Activated CD4-positive, alpha-beta memory T cell treated with anti-CD3 and anti-CD28 coated beads for 36 hours (primary cell): ENCODE results near the gene IFT80. TPM values are rescaled to one million over a fixed set of nuclear protein-coding genes. Genes with fewer than 3 reads are reported as not detected.
A peak's percentile ranks its signal among the peaks of the same experiment; 100 is the strongest.

Source experiments
- CTCF ChIA-PET: fragments of 350-600 bp; sonication (Branson Sonifier 250); formaldehyde crosslinking; loops from one replicate; lab custom pipeline; 2021; ENCODE audit warnings: antibody characterized with exemption, inconsistent platforms; lab: Charles Lee
- POLR2A ChIA-PET: fragments of 350-600 bp; sonication (Branson Sonifier 250); formaldehyde crosslinking; loops from one replicate; lab custom pipeline; 2021; ENCODE audit warnings: antibody characterized with exemption; lab: Charles Lee
- DNase-seq: peaks from one replicate; pipeline ENCODE4 v3.0.0-alpha.2; 2020
- H3K27ac Mint-ChIP-seq: one replicate; pipeline ENCODE4 v1.8.0; 2021; ENCODE audit warnings: mixed read lengths
- H3K27me3 Mint-ChIP-seq: one replicate; pipeline ENCODE4 v1.8.0; 2021; ENCODE audit warnings: mixed read lengths
- H3K36me3 Mint-ChIP-seq: one replicate; pipeline ENCODE4 v1.8.0; 2021; ENCODE audit warnings: mixed read lengths
- H3K4me1 Mint-ChIP-seq: one replicate; pipeline ENCODE4 v1.8.0; 2021; ENCODE audit warnings: low read depth, mixed read lengths
- H3K4me3 Mint-ChIP-seq: one replicate; pipeline ENCODE4 v1.8.0; 2021; ENCODE audit warnings: mild to moderate bottlenecking, mixed read lengths
- H3K9me3 Mint-ChIP-seq: one replicate; pipeline ENCODE4 v1.8.0; 2021; ENCODE audit warnings: mixed read lengths
- intact Hi-C: fragments of 100-400 bp; cut with micrococcal nuclease; formaldehyde crosslinking; loops from one replicate; pipeline ENCODE4 v1.15.1; 2023
- total RNA-seq, 2 experiments: library from RNA; stranded (reverse); gene quantifications; one replicate each; pipeline ENCODE4 v1.2.3, GENCODE V29; 2021

Gene IFT80
- total RNA-seq, 2 experiments from 2014 or later: 13.4 to 13.9 TPM

DNA sequence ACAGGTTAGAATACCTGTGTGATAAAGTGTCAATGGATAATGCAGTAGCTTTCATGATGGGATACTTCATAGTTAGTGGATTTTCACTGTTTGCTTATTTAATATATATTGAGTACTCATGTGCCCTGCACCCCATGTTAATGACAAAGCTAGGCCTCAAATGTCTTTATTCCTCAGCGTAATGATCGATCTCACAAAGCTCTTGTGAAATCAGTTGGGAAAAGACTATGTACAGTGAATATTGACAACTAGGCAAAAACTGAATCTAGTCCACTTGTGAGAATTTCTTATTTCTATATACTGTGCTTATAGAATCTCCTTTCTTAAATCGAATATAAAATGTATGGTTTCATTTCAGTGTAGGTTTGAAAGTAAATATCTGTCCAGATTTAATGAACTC is 18.3 kb upstream of the IFT80 start:
- CTCF ChIA-PET: no interaction called here
- no peak for DNase-seq
- no peak overlapping the region for H3K4me3 Mint-ChIP-seq
- no peak overlapping the region for H3K27ac Mint-ChIP-seq
- H3K4me1 Mint-ChIP-seq: peaks cover 10% of the 10 kb centered on the region
- intact Hi-C loops: no loop called here
- POLR2A ChIA-PET: no interaction called here
- H3K36me3 Mint-ChIP-seq: peaks cover 59% of the 10 kb centered on the region
- no peaks in the 10 kb centered on the region for H3K9me3 Mint-ChIP-seq
- no peaks in the 10 kb centered on the region for H3K27me3 Mint-ChIP-seq

GRCh38 chr3:160413613-160414248 is 14.7 kb upstream of the IFT80 start:
- peak; percentile 71 for DNase-seq
- intact Hi-C loops: loop anchor here (1.0 kb wide), 3 partner anchors 14 to 381 kb away; partner anchors contain the start of genes IFT80 and SMC4
- POLR2A ChIA-PET: interaction anchor here (1.2 kb wide), 1 partner anchor 22 kb away, joined by 3 read pairs; no protein-coding TSS in a partner anchor
- Mint-ChIP-seq H3K27ac (peak overlapping the region; percentile 33), H3K27me3 (no peaks in the 10 kb centered on the region), H3K36me3 (peaks cover 48% of the 10 kb centered on the region), H3K4me1 (peaks cover 16% of the 10 kb centered on the region), H3K9me3 (no peaks in the 10 kb centered on the region), H3K4me3 (no peak overlapping the region)
- CTCF ChIA-PET: interaction anchor here (0.6 to 3.9 kb wide), 24 partner anchors 8 to 529 kb away, joined by 3 to 30 read pairs (median 5); partner anchors contain the start of genes IFT80, IL12A, SMC4 and TRIM59

GRCh38 chr3:160412477-160412876 is 13.5 kb upstream of the IFT80 start:
- no peak for DNase-seq
- no peaks in the 10 kb centered on the region for H3K27me3 Mint-ChIP-seq
- peaks cover 14% of the 10 kb centered on the region for H3K4me1 Mint-ChIP-seq
- H3K9me3 Mint-ChIP-seq: no peaks in the 10 kb centered on the region
- POLR2A ChIA-PET: interaction anchor here (1.0 to 1.8 kb wide), 4 partner anchors 13 to 42 kb away, joined by 3 to 7 read pairs (median 4); partner anchors contain the start of genes SMC4 and TRIM59
- H3K27ac Mint-ChIP-seq: no peak overlapping the region
- CTCF ChIA-PET: interaction anchor here (1.1 to 3.9 kb wide), 12 partner anchors 9 to 528 kb away, joined by 3 to 30 read pairs (median 6); partner anchors contain the start of gene SMC4
- peaks cover 49% of the 10 kb centered on the region for H3K36me3 Mint-ChIP-seq
- intact Hi-C loops: no loop called here
- no peak overlapping the region for H3K4me3 Mint-ChIP-seq

DNA sequence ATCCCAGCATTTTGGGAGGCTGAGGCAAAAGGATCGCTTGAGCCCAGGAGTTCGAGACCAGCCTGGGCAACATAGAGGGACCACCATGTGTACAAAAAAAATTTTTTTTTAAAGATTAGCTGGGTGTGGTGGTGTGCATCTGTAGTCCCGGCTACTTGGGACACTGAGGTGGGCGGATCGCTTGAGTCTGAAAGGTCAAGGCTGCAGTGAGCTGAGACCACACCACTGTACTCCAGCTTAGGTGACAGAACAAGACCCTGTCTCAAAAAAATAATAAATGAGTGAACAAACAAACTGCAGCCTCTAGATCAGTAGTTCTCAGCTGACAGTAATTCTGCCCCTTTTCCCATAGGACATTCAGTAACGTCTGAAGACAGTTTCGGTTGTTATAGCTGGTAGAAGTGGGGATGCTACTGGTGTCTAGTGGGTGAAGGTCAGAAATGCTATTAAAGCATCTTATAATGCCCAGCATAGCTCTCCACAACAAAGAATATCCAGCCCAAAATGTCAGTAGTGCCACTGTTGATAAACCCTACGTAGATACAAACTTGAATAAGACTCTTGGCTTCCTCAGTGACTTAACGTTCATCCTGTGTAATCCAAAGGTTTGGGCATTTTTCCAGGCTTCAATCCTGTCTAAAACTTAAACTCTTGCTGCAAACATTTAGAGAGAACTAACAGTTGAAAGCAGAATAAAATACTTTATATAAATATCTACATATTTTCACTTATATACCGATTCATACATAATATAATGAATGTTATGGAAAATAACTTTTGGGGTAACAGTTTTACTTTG is 11.0 kb upstream of the IFT80 start:
- Mint-ChIP-seq H3K27me3 (no peaks in the 10 kb centered on the region), H3K27ac (no peak overlapping the region), H3K4me1 (peaks cover 8% of the 10 kb centered on the region), H3K9me3 (no peaks in the 10 kb centered on the region), H3K4me3 (no peak overlapping the region), H3K36me3 (peaks cover 40% of the 10 kb centered on the region)
- ChIA-PET CTCF (no interaction called here), POLR2A (interaction anchor here (0.9 to 1.7 kb wide), 3 partner anchors 9 to 40 kb away, joined by 3 to 6 read pairs (median 3); partner anchors contain the start of genes SMC4 and TRIM59)
- intact Hi-C loops: no loop called here
- no peak for DNase-seq

DNA sequence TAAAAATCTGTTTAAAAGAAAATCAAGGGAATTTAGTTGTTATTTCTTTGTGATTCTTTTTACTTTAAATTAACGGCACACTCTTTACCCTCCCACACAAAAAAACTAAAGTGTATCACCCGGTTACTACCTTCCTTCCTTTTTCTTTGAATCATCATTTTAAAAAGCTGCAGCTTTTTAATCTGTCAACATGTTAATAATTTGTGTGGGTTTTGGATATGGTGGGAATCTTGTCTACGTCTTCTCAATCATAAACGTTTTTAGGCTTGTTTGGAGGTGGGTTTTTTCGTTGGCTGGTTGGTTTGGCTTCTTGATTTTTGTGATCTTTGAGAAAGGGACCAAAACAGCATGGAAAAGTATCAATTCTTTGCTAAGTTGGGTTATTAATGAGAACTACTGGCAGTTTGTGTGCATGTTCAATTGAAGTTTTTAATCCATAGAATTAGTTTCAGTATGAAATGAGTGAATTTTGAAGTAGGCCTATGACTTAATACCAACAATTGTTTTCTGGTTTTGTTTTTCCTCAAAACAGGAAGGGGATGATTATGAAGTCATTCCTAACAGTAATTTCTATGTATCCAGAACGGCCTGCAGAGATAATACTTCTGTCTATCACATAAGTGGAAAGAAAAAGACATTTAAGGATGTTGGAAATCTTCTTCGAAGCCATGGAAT is 4.9 kb upstream of the IFT80 start:
- ChIA-PET CTCF (interaction anchor here (1.1 to 1.8 kb wide), 3 partner anchors 9 to 372 kb away, joined by 3 to 10 read pairs (median 3); no protein-coding TSS in a partner anchor), POLR2A (interaction anchor here (2.6 kb wide), 1 partner anchor 45 kb away, joined by 15 read pairs; the partner anchor contains the start of gene TRIM59)
- Mint-ChIP-seq H3K4me1 (peaks cover 28% of the 10 kb centered on the region), H3K27ac (peak overlapping the region; percentile 69), H3K9me3 (no peaks in the 10 kb centered on the region), H3K27me3 (peaks cover 4% of the 10 kb centered on the region), H3K4me3 (peak overlapping the region; percentile 66), H3K36me3 (peaks cover 67% of the 10 kb centered on the region)
- no peak for DNase-seq
- intact Hi-C loops: loop anchor here (5.0 kb wide), 1 partner anchor 417 kb away; the partner anchor contains the start of gene IL12A

- peaks cover 32% of the 10 kb centered on the region for H3K4me1 Mint-ChIP-seq
- peak overlapping the region; percentile 98 for H3K4me3 Mint-ChIP-seq
- ChIA-PET POLR2A (interaction anchor here (2.6 kb wide), 1 partner anchor 46 kb away, joined by 15 read pairs; the partner anchor contains the start of gene TRIM59), CTCF (interaction anchor here (0.8 to 1.8 kb wide), 5 partner anchors 10 to 371 kb away, joined by 3 to 10 read pairs (median 3); partner anchors contain the start of gene TRIM59)
- intact Hi-C loops: loop anchor here (5.0 kb wide), 1 partner anchor 416 kb away; the partner anchor contains the start of gene IL12A
- peak overlapping the region; percentile 21 for H3K27ac Mint-ChIP-seq
- peaks cover 4% of the 10 kb centered on the region for H3K27me3 Mint-ChIP-seq
- no peaks in the 10 kb centered on the region for H3K9me3 Mint-ChIP-seq
- peaks cover 62% of the 10 kb centered on the region for H3K36me3 Mint-ChIP-seq
- DNase-seq: no peak
Observed at GRCh38 chr3:160403028-160403545, 4.1 kb upstream of the IFT80 start.

DNA sequence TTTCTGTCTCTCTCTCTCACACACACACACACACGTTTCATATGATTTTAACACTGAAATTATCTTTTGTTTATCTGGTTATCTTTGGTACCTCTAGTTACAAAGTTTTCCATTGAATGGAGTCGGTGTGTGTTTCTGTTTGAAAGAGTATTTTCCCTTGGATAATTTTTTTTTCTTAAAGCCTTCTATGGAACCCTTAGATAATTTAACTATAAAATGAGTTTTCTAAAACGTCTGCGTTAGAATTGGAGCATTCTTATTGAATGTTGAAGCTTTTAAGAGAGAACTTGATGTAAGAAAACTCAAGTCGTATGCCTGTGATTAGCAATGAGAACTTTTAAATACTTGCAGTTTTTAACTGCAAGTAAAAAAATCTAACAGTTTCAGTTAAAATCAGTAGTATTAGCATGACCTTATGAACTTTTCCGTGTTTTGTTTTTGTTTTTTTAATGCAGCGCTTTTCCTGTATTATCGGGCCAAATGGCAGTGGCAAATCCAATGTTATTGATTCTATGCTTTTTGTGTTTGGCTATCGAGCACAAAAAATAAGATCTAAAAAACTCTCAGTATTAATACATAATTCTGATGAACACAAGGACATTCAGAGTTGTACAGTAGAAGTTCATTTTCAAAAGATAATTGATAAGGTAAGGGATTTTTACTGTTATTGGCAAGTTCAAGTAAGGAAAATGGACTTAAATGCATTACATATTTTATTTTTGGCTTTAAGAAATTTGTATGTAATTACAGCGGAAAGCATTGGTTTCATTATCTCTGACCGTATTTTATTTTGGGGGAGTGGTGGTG is 3.4 kb upstream of the IFT80 start:
- no peak for DNase-seq
- H3K36me3 Mint-ChIP-seq: peaks cover 58% of the 10 kb centered on the region
- ChIA-PET CTCF (interaction anchor here (0.8 to 1.8 kb wide), 6 partner anchors 10 to 370 kb away, joined by 3 to 10 read pairs (median 4); partner anchors contain the start of gene TRIM59), POLR2A (interaction anchor here (2.6 kb wide), 1 partner anchor 46 kb away, joined by 15 read pairs; the partner anchor contains the start of gene TRIM59)
- no peaks in the 10 kb centered on the region for H3K9me3 Mint-ChIP-seq
- peak overlapping the region; percentile 35 for H3K27ac Mint-ChIP-seq
- H3K4me3 Mint-ChIP-seq: peak overlapping the region; percentile 98
- intact Hi-C loops: loop anchor here (5.0 kb wide), 1 partner anchor 415 kb away; the partner anchor contains the start of gene IL12A
- peaks cover 34% of the 10 kb centered on the region for H3K4me1 Mint-ChIP-seq
- peaks cover 4% of the 10 kb centered on the region for H3K27me3 Mint-ChIP-seq

GRCh38 chr3:160401291-160402095 is 2.5 kb upstream of the IFT80 start:
- Mint-ChIP-seq H3K27me3 (peaks cover 4% of the 10 kb centered on the region), H3K4me3 (peak overlapping the region; percentile 98), H3K4me1 (peaks cover 40% of the 10 kb centered on the region), H3K9me3 (no peaks in the 10 kb centered on the region), H3K36me3 (peaks cover 58% of the 10 kb centered on the region), H3K27ac (peak overlapping the region; percentile 84)
- ChIA-PET CTCF (interaction anchor here (0.5 to 1.3 kb wide), 2 partner anchors 12 to 1670 kb away, joined by 3 to 7 read pairs; no protein-coding TSS in a partner anchor), POLR2A (interaction anchor here (1.0 to 2.6 kb wide), 2 partner anchors 45 to 47 kb away, joined by 3 to 15 read pairs; partner anchors contain the start of gene TRIM59)
- DNase-seq: peak; percentile 27
- intact Hi-C loops: loop anchor here (5.0 kb wide), 1 partner anchor 414 kb away; the partner anchor contains the start of gene IL12A

DNA sequence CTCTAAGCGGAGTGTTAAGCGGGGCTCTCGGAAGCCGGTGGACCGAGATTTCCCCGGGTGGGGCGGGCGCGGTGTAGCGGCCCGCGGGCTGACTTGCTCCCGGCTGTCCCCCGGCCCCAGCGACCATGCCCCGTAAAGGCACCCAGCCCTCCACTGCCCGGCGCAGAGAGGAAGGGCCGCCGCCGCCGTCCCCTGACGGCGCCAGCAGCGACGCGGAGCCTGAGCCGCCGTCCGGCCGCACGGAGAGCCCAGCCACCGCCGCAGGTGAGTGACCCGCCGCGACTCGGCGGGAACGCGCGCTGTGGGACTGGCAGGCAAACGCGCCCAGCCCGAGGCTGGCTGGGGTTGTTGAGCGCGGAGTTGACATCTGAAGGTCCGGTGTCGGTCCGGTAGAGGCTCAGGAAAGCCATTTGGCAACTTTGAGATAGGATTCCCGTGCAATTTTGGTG is 1.7 kb upstream of the IFT80 start:
- Mint-ChIP-seq H3K4me1 (peaks cover 41% of the 10 kb centered on the region), H3K27ac (peak overlapping the region; percentile 98), H3K27me3 (peaks cover 4% of the 10 kb centered on the region), H3K36me3 (peaks cover 52% of the 10 kb centered on the region), H3K4me3 (peak overlapping the region; percentile 98), H3K9me3 (no peaks in the 10 kb centered on the region)
- CTCF ChIA-PET: interaction anchor here (0.9 to 1.4 kb wide), 2 partner anchors 12 to 49 kb away, joined by 3 to 9 read pairs; partner anchors contain the start of gene TRIM59
- peak; percentile 33 for DNase-seq
- intact Hi-C loops: loop anchor here (5.0 kb wide), 1 partner anchor 413 kb away; the partner anchor contains the start of gene IL12A
- POLR2A ChIA-PET: interaction anchor here (1.0 to 2.3 kb wide), 5 partner anchors 9 to 412 kb away, joined by 3 to 31 read pairs (median 6); partner anchors contain the start of genes IL12A and TRIM59
